Measurements from ENCODE around the gene GZMB.

DNA sequence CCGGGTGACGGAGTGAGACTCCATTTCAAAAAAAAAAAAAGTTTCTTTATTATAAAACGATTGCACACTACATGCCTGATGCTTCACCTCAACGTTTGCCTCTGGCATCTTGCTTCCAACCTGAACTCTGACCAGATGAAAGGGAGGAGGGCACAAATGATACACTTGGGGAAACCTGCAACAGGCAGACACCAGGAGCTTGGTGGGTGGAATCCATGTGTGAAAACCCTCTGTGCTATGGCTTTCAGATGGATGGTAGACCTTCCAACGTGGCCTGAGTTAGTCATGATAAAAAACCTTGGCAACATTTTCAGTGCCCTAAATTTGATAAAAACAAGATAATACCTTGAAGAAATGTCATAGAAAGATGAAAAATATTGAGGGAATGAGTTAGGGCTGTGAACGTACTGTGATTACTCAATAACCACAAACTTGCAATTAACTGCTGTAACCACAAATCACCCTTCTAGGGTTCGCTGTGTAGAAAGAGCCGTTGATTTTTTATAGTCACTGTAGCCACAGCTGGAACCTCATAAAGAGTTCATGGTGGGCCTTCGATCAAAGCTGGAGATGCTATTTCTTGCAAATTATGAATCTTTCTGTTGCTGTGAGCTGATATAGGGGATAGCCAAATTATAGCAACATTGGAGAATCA is 26.1 kb upstream of the GZMB start:
- no peak for TF ChIP-seq TAF1 (IDR thresholded peaks at IDR 0.05; ENCODE audit: borderline replicate concordance, insufficient read depth, low read length)
- TF ChIP-seq, protein P1, sequence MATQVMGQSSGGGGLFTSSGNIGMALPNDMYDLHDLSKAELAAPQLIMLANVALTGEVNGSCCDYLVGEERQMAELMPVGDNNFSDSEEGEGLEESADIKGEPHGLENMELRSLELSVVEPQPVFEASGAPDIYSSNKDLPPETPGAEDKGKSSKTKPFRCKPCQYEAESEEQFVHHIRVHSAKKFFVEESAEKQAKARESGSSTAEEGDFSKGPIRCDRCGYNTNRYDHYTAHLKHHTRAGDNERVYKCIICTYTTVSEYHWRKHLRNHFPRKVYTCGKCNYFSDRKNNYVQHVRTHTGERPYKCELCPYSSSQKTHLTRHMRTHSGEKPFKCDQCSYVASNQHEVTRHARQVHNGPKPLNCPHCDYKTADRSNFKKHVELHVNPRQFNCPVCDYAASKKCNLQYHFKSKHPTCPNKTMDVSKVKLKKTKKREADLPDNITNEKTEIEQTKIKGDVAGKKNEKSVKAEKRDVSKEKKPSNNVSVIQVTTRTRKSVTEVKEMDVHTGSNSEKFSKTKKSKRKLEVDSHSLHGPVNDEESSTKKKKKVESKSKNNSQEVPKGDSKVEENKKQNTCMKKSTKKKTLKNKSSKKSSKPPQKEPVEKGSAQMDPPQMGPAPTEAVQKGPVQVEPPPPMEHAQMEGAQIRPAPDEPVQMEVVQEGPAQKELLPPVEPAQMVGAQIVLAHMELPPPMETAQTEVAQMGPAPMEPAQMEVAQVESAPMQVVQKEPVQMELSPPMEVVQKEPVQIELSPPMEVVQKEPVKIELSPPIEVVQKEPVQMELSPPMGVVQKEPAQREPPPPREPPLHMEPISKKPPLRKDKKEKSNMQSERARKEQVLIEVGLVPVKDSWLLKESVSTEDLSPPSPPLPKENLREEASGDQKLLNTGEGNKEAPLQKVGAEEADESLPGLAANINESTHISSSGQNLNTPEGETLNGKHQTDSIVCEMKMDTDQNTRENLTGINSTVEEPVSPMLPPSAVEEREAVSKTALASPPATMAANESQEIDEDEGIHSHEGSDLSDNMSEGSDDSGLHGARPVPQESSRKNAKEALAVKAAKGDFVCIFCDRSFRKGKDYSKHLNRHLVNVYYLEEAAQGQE (IDR thresholded peaks at IDR 0.05; ENCODE audit: insufficient read depth in 1 of 2, low read depth in 2 of 2, low read length in 2 of 2) = no peak

Data from PFSK-1 (cell line).